Inferior parietal cortex (tissue), 1 donor: ENCODE data around the gene ASIP.

Experiments used
- DNase-seq: peaks from one replicate; pipeline ENCODE4 v3.0.0-alpha.2; 2016; ENCODE audit errors: extremely low spot score

The ASIP gene

GRCh38 chr20:34311118-34312023, 70.1 kb downstream of the ASIP start:
- no peak for DNase-seq

DNA sequence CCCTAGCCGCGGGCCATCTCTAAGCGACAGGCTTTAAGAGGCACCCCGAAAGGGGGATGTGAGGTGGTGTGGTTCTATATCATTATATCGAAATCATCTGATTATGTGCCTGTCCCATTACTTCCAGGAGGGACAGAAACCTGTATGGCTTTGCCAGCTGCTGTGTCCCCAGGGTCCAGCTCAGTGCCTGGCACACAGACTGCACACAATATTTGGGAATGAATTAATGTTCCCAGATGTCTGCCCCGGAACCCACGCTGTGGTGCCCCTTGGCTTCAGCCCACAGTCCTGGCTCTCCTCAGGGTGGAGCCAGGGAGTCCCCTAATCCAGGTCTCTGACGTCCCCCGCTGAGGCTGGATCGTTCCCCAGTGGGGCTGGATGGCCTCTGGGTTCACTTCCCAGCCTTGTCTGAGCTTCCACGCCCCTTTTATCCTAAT, 70.8 kb downstream of the ASIP start:
- no peak for DNase-seq

DNA sequence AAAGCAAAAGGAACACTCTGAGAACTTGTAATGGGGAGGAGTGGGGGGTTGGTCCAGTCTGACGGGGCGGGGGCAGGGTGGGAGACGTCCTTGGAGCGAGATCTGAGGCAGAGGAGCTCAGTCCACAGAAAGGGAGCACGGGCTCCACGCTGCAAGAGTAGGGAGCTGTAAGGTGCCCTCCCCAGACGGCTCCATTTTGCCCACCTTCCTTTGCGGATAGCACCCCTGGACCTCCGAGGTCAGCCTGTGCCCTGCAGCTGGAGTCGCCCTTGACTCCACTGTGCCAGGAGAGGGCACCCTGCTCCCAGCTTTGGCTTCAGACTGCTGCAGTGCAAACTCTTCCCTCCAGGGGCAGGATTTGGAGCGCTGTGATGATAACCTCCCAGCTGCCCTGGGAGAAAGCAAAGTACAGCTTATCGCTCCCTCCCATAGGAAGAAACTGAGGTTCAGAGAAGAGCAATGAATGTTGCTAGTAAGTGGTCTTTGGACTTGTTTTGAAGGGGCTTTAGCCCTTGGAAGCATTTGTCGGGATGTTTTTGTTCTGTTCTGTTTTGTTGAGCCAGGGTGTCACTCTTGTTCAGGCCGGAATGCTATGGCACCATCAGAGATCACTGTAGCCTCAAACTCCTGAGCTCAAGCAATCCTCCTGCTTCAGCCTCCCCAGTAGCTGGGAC, 71.5 kb downstream of the ASIP start:
- DNase-seq: peak; percentile 97

DNA sequence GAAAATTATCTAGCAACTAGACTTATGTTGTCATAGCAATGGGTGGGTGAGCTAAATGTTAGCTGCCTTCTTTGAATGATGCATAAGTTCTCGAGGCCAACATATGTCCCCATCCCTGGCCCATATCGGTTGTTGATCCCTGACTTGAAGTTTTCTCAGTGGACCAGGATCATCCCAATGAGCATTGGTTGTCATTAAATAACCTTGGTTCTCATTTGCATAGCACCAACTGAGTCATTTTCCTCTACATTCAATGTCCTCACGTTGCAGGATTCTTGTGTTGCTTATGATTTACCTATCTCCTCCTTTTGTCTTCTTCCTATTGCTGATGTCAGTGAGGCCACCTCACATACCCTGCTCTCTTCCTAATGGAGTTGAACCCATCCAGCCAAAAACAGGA, 74.0 kb downstream of the ASIP start:
- DNase-seq: no peak

- no peak for DNase-seq
These were observed 75.1 kb downstream of the ASIP start for GRCh38 chr20:34316196-34316814.
